Neutrophil (primary cell): ENCODE results near the gene MBNL2.
A peak's percentile ranks its signal among the peaks of the same experiment; 100 is the strongest.

ENCODE experiments used
- H3K27ac ChIP-seq: fragments of 200-600 bp; sonication (generic); 2 replicates; pipeline ENCODE4 v1.5.1; 2016; ENCODE audit warnings: mild to moderate bottlenecking, moderate library complexity
- H3K27me3 ChIP-seq: fragments of 200-600 bp; sonication (generic); 2 replicates; pipeline ENCODE4 v1.6.0; 2016; ENCODE audit warnings: mild to moderate bottlenecking
- H3K36me3 ChIP-seq: fragments of 200-600 bp; sonication (generic); 2 replicates; pipeline ENCODE4 v1.5.1; 2017
- H3K4me1 ChIP-seq, 2 experiments: fragments of 200-600 bp in 1 of 2; sonication (generic) in 1 of 2; 1 replicate in 1 of 2; 2 replicates in 1 of 2; pipeline versions ENCODE4 v1.5.1 to v1.6.1; 2013 to 2016; ENCODE audit warnings: low read depth in 1 of 2, low read length in 1 of 2, mild to moderate bottlenecking in 1 of 2, moderate library complexity in 1 of 2; ENCODE audit not compliant: control insufficient read depth in 1 of 2, insufficient read depth in 1 of 2
- H3K4me3 ChIP-seq, 2 experiments: fragments of 200-600 bp in 1 of 2; sonication (generic) in 1 of 2; 1 replicate in 1 of 2; 2 replicates in 1 of 2; pipeline ENCODE4 v1.5.1; 2013 to 2016; ENCODE audit warnings: low read depth in 1 of 2, low read length in 1 of 2, mild to moderate bottlenecking in 1 of 2, moderate library complexity in 1 of 2
- H3K9me3 ChIP-seq: fragments of 200-600 bp; sonication (generic); 2 replicates; pipeline ENCODE4 v1.5.1; 2016
- CTCF ChIP-seq: fragments of 200-600 bp; sonication (generic); IDR thresholded peaks from 2 replicates; pipeline ENCODE4 v1.5.1; 2016; ENCODE audit warnings: antibody characterized with exemption

Gene MBNL2

GRCh38 chr13:97367016-97367822 lies 145.1 kb downstream of the MBNL2 start:
- Histone ChIP-seq H3K9me3 (no peaks in the 10 kb centered on the region), H3K27ac (no peak overlapping the region), H3K4me1 (peaks cover 0 to 12% of the 10 kb centered on the region in 2 experiments), H3K36me3 (no peaks in the 10 kb centered on the region), H3K27me3 (no peaks in the 10 kb centered on the region), H3K4me3 (no peak overlapping the region)
- no peak for TF ChIP-seq CTCF

- H3K4me1 ChIP-seq: peaks cover 0 to 12% of the 10 kb centered on the region in 2 experiments
- H3K9me3 ChIP-seq: no peaks in the 10 kb centered on the region
- H3K27ac ChIP-seq: no peak overlapping the region
- H3K27me3 ChIP-seq: no peaks in the 10 kb centered on the region
- H3K4me3 ChIP-seq: peak overlapping the region in 1 of 2 experiments; percentile 38
- TF ChIP-seq CTCF: no peak
- no peaks in the 10 kb centered on the region for H3K36me3 ChIP-seq
Measured at GRCh38 chr13:97369261-97369893, 147.2 kb downstream of the MBNL2 start.

- Histone ChIP-seq H3K27ac (no peak overlapping the region), H3K4me3 (no peak overlapping the region), H3K4me1 (peaks cover 0 to 12% of the 10 kb centered on the region in 2 experiments), H3K9me3 (no peaks in the 10 kb centered on the region), H3K36me3 (no peaks in the 10 kb centered on the region), H3K27me3 (no peaks in the 10 kb centered on the region)
- no peak for TF ChIP-seq CTCF
Measured at GRCh38 chr13:97371486-97372109, 149.5 kb downstream of the MBNL2 start.

- Histone ChIP-seq H3K4me3 (no peak overlapping the region), H3K27ac (no peak overlapping the region), H3K27me3 (no peaks in the 10 kb centered on the region), H3K9me3 (no peaks in the 10 kb centered on the region), H3K36me3 (no peaks in the 10 kb centered on the region), H3K4me1 (peaks cover 0 to 12% of the 10 kb centered on the region in 2 experiments)
- TF ChIP-seq CTCF: no peak
Measured at GRCh38 chr13:97372936-97373335, 150.8 kb downstream of the MBNL2 start.

GRCh38 chr13:97373787-97374186 lies 151.7 kb downstream of the MBNL2 start:
- Histone ChIP-seq H3K9me3 (no peaks in the 10 kb centered on the region), H3K27me3 (no peaks in the 10 kb centered on the region), H3K36me3 (no peaks in the 10 kb centered on the region), H3K4me1 (peaks cover 0 to 10% of the 10 kb centered on the region in 2 experiments), H3K27ac (no peak overlapping the region), H3K4me3 (no peak overlapping the region)
- TF ChIP-seq CTCF: no peak
